ENCODE results near the gene SNX14. TPM values are rescaled to one million over a fixed set of nuclear protein-coding genes. Genes with fewer than 3 reads are reported as not detected.

The SNX14 gene
- total and polyA plus RNA-seq, 12 donors = 21.3 to 52.5 (median 28.5) TPM

DNA sequence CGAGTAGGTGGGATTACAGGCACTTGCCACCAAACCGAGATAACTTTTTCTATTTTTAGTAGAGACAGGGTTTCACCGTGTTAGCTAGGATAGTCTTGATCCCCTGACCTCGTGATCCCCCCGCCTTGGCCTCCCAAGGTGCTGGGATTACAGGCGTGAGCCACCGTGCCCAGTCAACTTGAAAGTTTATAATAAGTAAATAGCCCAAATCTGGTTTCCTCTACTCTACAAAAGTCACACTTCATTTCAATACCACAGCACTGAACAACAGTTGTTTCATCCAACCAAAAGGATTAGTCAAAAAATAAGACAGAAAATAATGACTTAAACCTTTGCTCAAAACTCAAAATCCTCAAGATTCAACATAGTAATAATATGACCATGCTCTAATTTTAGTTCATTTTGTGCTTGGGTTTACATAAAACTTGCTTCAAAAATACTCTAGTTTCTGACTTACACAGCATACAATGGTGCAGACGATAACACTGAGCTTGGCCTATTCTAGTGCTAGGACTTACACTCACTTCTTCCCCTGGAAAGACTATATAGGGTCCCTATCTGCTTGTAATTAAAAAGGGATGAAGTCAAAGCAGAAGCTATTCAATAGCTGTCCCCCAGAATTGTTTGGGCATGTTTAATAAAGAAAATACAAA, 87.1 kb downstream of the SNX14 start:
- Histone ChIP-seq H3K4me1 (no peaks in the 10 kb centered on the region), H3K9me3 (no peaks in the 10 kb centered on the region), H3K36me3 (peaks cover 0 to 99% (median 10%) of the 10 kb centered on the region in 9 donors), H3K27me3 (no peaks in the 10 kb centered on the region), H3K27ac (no peak overlapping the region), H3K4me3 (no peak overlapping the region)
- TF ChIP-seq, protein P1, sequence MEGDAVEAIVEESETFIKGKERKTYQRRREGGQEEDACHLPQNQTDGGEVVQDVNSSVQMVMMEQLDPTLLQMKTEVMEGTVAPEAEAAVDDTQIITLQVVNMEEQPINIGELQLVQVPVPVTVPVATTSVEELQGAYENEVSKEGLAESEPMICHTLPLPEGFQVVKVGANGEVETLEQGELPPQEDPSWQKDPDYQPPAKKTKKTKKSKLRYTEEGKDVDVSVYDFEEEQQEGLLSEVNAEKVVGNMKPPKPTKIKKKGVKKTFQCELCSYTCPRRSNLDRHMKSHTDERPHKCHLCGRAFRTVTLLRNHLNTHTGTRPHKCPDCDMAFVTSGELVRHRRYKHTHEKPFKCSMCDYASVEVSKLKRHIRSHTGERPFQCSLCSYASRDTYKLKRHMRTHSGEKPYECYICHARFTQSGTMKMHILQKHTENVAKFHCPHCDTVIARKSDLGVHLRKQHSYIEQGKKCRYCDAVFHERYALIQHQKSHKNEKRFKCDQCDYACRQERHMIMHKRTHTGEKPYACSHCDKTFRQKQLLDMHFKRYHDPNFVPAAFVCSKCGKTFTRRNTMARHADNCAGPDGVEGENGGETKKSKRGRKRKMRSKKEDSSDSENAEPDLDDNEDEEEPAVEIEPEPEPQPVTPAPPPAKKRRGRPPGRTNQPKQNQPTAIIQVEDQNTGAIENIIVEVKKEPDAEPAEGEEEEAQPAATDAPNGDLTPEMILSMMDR (IDR thresholded peaks at IDR 0.05) = no peak
- ATAC-seq (no peak), DNase-seq (no peak)
- intact Hi-C loops (cut with DNase I) = no loop called here
- WGBS, 2 donors = 78 to 85% methylated on average over 8 of the region's 8 CpGs

DNA sequence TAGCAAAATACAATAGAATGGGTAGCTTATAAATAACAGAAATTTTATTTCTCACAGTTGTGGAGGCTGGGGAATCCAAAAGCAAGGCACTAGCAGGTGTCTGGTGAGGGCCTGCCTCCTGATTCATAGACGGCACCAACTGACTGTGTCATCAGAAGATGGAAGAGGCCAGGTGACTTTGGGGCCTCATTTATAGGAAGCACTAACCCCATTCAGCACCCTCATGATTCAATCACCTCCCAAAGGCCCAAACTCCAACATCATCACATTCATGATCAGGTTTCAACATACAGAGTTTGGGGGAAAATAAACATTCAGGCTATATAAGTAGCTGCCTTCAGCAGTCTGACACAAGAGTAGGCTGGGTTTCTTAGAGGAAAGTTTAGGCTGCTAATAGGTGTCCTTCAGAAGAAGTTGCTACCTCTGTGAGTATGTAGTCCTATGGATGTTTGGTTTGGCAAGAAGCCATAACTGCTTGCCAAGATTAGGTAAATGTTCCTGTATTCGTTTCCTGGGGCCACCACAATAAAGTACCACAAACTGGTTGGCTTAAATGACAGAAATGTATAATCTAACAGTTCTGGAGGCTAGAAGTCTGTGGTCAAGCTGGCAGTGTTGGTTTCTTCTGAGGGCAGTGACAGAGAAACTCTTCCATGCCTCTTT, 94.9 kb downstream of the SNX14 start:
- intact Hi-C loops (cut with DNase I) = no loop called here
- H3K36me3 ChIP-seq = peaks cover 0 to 31% (median 0%) of the 10 kb centered on the region in 9 donors
- peaks cover 0 to 4% (median 0%) of the 10 kb centered on the region in 11 donors for H3K9me3 ChIP-seq

DNA sequence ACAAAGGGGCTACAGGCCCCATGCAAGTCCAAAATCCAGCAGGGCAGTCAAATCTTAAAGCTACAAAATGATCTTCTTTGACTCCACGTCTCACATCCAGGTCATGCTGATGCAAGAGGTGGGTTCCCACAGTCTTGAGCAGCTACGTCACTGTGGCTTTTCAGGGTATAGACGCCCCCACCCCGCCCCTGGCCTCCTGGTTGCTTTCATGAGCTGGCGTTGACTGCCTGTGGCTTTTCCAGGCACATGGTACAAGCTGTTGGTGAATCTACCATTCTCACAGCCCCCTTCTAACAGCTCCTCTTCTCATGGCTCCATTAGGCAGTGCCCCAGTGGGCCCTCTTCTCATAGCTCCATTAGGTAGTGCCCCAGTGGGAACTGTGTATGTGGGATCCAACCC, 96.8 kb downstream of the SNX14 start:
- ATAC-seq (no peak), DNase-seq (no peak)
- 96 to 98% methylated on average over 5 of the region's 5 CpGs for WGBS, 2 donors
- TF ChIP-seq, protein P1 (IDR thresholded peaks at IDR 0.05) = no peak
- Histone ChIP-seq H3K27me3 (no peaks in the 10 kb centered on the region), H3K4me1 (no peaks in the 10 kb centered on the region), H3K36me3 (peaks cover 0 to 12% (median 0%) of the 10 kb centered on the region in 9 donors), H3K9me3 (peaks cover 0 to 4% (median 0%) of the 10 kb centered on the region in 11 donors), H3K4me3 (no peak overlapping the region), H3K27ac (no peak overlapping the region)
- intact Hi-C loops (cut with DNase I) = no loop called here

More for the DNA sequence above, 94.9 kb downstream of the SNX14 start:
- ATAC-seq (peak in 1 of 8 donors; percentile 23), DNase-seq (no peak)
- Histone ChIP-seq H3K4me3 (no peak overlapping the region), H3K4me1 (no peaks in the 10 kb centered on the region), H3K27ac (no peak overlapping the region), H3K27me3 (no peaks in the 10 kb centered on the region)
- WGBS, 2 donors = 63 to 64% methylated on average over 2 of the region's 2 CpGs
- TF ChIP-seq, protein P1 (IDR thresholded peaks at IDR 0.05) = no peak

DNA sequence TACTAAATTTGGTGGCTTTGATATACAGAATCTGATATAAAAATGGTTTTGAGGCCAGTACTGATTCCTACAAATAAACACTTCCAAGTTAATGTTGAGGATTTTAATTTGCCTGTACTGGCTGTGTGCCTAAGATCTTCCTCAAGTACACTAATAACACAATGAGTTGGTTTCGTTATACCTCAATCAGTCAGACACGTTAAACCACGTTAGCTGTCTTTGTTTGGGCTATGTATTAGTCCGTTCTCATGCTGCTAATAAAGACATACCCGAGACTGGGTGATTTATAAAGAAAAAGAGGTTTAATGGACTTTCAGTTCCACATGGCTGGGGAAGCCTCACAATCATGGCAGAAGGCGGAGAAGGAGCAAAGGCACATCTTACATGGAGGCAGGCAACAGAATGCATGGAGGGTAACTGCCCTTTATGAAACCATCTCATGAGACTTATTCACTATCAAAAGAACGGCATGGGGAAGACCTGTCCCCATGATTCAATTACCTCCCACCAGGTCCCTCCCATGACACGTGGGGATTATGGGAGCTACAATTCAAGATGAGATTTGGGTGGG, 97.6 kb downstream of the SNX14 start:
- H3K27ac ChIP-seq = no peak overlapping the region
- TF ChIP-seq, protein P1 (IDR thresholded peaks at IDR 0.05) = no peak
- no peaks in the 10 kb centered on the region for H3K4me1 ChIP-seq
- intact Hi-C loops (cut with DNase I) = no loop called here
- H3K9me3 ChIP-seq = peaks cover 0 to 4% (median 0%) of the 10 kb centered on the region in 11 donors
- no peaks in the 10 kb centered on the region for H3K27me3 ChIP-seq
- H3K4me3 ChIP-seq = no peak overlapping the region
- DNase-seq = no peak
- H3K36me3 ChIP-seq = peaks cover 0 to 16% (median 0%) of the 10 kb centered on the region in 9 donors
- no peak for ATAC-seq
- WGBS, 2 donors = 83 to 95% methylated on average over 8 of the region's 8 CpGs

Data from heart right ventricle (tissue), 16 donors.